OCI-LY3 (cell line): ENCODE data around the gene TWIST2.

Experiments
- CTCF ChIP-seq: fragments of 200-600, 300-600 bp; sonication (generic); IDR thresholded peaks from 2 replicates; pipeline ENCODE4 v1.5.1; 2014; ENCODE audit warnings: antibody characterized with exemption, low read length, low read depth
- EZH2phosphoT487 ChIP-seq: fragments of 200-600 bp; shearing (Covaris generic); IDR thresholded peaks from 2 replicates; pipeline ENCODE4 v1.6.1; 2018; ENCODE audit warnings: antibody characterized with exemption, mixed run types, low read depth

- no peak for TF ChIP-seq CTCF
- no peak for TF ChIP-seq EZH2phosphoT487
Measured at GRCh38 chr2:238913931-238914647, 66.2 kb downstream of the TWIST2 start.
